HL-60 (cell line): ENCODE results near the gene COL5A3.

ENCODE experiments used
- DNase-seq, 2 experiments: peaks; one replicate each; pipeline ENCODE4 v3.0.0-alpha.2; 2010 to 2020; ENCODE audit warnings: low read depth in 1 of 2, low spot score in 1 of 2
- H3K27ac ChIP-seq: fragments of 250-450 bp; sonication (Bioruptor Pico); replicated peaks from 2 replicates; pipeline ENCODE4 v1.5.1; 2020; ENCODE audit warnings: mild to moderate bottlenecking, moderate library complexity
- H3K27me3 ChIP-seq: fragments of 250-450 bp; sonication (Bioruptor Pico); 2 replicates; pipeline ENCODE4 v1.5.1; 2021; ENCODE audit warnings: mild to moderate bottlenecking, moderate library complexity; ENCODE audit not compliant: insufficient read depth, poor library complexity, severe bottlenecking
- H3K4me3 ChIP-seq: replicated peaks from 2 replicates; pipeline ENCODE4 v1.5.1; 2011; ENCODE audit warnings: mild to moderate bottlenecking, control low read depth, low read length; ENCODE audit not compliant: insufficient read depth
- CTCF ChIP-seq: IDR thresholded peaks from one replicate; pipeline ENCODE4 v1.5.1; 2011; ENCODE audit warnings: low read length, control low read depth, inconsistent platforms; ENCODE audit not compliant: insufficient read depth
- GABPA ChIP-seq: IDR thresholded peaks from 2 replicates; pipeline ENCODE4 v1.6.1; 2012; ENCODE audit warnings: low read depth
- POLR2AphosphoS5 ChIP-seq: IDR thresholded peaks from 2 replicates; pipeline ENCODE4 v1.6.1; 2012; ENCODE audit warnings: low read depth
- REST ChIP-seq: IDR thresholded peaks from 2 replicates; pipeline ENCODE4 v1.6.1; 2012; ENCODE audit warnings: low read depth; ENCODE audit not compliant: insufficient replicate concordance
- SPI1 ChIP-seq: IDR thresholded peaks from 2 replicates; pipeline ENCODE4 v1.6.1; 2012; ENCODE audit warnings: low read depth, mild to moderate bottlenecking, borderline replicate concordance

Gene COL5A3

GRCh38 chr19:9914001-9914314, 96.3 kb downstream of the COL5A3 start:
- Histone ChIP-seq H3K27ac (no peak overlapping the region), H3K4me3 (peak overlapping the region; percentile 31), H3K27me3 (peaks cover 31% of the 10 kb centered on the region)
- TF ChIP-seq POLR2AphosphoS5 (no peak), GABPA (no peak), CTCF (no peak), REST (no peak), SPI1 (no peak)
- DNase-seq: no peak

- no peak for TF ChIP-seq POLR2AphosphoS5
- TF ChIP-seq REST: no peak
- no peak for TF ChIP-seq SPI1
- TF ChIP-seq GABPA: no peak
- TF ChIP-seq CTCF: no peak
- H3K27me3 ChIP-seq: peaks cover 31% of the 10 kb centered on the region
- H3K4me3 ChIP-seq: no peak overlapping the region; the same call in 1 of the 2 replicates
- H3K27ac ChIP-seq: no peak overlapping the region
- DNase-seq: no peak
These were observed 96.9 kb downstream of the COL5A3 start for GRCh38 chr19:9913237-9914000.

GRCh38 chr19:9912551-9913236, 97.6 kb downstream of the COL5A3 start:
- TF ChIP-seq REST (no peak), POLR2AphosphoS5 (no peak), GABPA (no peak), CTCF (no peak), SPI1 (no peak)
- Histone ChIP-seq H3K27ac (no peak overlapping the region), H3K27me3 (peaks cover 31% of the 10 kb centered on the region), H3K4me3 (no peak overlapping the region)
- DNase-seq: no peak
